GM19351 (cell line): ENCODE results near the gene LRRFIP1.

Experiments
- ATAC-seq: cut with Tn5 transposase; IDR thresholded peaks from one replicate; pipeline ENCODE4 v1.9.1; 2021; ENCODE audit warnings: mild to moderate bottlenecking, moderate library complexity; ENCODE audit not compliant: unreplicated experiment

The LRRFIP1 gene

GRCh38 chr2:237616734-237617586 lies 10.4 kb upstream of the LRRFIP1 start:
- no peak for ATAC-seq

DNA sequence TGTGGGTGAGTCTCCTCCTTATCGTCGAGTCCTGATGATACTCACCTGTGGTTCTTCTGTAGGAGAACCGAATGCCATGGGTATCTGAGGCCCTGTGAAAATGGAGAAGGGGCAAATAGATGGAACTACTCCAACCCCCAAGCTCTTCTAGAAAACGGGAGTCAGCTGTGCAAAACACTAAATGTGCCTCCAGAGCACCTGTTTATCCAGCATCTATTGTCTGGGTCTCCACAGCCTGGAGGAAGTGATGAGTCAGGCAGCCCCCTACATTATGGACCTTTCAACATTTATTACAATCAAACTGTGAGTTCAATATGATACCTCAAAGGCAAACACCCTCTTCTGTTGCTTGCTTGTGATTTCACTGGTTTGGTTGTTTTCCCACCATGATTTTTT lies 9.8 kb upstream of the LRRFIP1 start:
- no peak for ATAC-seq

DNA sequence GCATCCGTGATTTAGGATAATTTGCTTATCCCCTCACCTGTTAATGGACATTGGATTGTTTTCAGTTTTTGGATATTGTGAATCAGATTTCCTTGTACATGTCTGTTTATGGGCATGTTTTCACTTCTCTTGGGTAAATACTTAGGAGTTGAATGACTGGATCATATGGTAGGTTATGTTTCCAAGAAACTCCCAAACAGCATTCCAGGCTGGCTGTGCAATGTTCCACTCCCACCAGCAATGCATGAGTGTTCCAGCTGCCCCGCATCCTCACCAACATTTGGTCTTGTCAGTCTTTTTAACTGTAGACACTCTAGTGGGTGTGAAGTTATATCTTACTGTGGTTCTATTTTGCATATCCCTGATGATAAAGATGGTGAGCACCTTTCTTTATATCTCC lies 8.9 kb upstream of the LRRFIP1 start:
- ATAC-seq = no peak

DNA sequence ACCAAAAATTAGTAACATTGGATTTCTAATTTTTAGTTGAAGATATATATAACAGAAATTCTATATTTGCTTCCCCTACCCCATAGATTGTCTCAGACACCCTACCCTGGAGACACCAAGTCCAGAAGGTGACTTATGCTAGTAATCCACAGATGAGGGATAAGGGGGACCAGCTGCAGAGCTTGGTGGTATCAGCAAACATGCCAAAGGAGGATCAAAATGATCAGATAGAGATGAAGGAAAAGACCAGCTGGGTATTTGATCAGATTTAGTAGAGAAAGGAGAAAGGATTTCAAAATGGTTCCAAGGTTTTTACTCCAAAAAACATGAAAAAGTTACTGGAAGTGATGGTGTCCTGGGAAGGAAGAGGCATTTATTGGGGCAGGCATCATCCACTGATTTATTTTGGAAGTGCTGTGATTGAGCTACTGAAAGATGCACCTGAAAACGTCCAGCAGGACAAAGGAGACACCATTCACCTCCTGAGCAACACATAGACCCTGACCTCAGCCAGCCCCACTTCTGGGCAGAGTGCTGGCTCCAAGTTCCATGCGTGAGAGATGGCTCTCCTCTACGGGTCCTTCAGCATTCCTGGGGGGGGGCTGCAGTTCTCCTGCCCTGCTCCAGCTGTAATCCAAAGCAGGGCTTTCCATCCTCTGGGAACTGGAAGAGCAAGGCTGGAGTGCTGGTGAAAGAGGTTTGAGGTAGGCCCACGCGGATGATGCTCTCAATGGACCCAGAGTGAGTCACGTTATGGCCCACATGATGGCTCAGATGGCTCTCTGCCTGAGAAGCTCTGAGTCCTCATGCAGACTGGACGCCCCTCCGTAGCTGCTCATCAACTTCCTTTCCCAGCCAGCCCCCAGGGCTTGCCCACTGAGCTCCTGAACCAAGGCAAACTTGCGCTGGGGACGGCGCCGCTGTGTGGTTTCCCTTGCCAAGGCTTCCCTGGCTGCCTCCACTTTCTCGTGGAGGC lies 3.7 kb upstream of the LRRFIP1 start:
- no peak for ATAC-seq

DNA sequence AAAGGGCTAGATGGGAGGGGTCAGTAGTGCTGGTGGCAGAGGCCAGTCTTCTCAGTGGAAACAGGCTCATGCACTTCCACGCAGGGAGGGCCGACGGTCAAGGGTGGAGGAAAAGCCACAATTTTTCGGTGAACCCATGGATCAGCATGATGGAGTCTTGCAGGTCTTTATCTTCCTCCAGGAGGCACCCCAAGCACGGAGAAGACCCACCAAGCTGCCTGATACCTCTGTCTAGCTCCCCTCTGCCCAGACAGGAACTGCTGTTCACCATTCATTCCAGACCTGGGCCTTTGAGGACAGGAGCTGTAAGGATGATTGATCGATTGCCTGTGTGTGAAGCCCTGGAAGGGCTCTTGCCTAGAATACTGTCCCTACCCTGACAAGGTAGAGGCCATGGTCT lies 2.8 kb upstream of the LRRFIP1 start:
- no peak for ATAC-seq

GRCh38 chr2:237625216-237625705 lies 2.1 kb upstream of the LRRFIP1 start:
- ATAC-seq = no peak

DNA sequence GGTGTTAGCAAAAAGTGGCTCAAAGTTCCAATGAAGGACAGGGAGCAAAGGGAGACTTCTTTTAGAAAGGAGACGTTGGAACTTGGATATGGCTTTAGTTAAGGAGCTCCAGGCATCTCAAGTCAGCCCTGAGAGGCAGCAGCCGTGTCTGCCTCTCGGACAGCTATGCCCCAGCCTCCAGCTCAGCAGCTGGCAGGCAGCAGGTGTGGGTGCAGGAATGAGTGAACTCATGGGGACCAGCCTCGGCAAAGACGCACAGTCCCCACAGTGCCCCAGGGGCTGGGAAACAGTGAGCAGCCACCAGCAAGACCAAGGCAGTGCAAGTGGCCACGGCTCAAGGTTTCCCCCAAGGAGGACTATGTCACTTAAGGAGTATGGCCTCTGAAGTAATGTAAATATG lies 1.6 kb upstream of the LRRFIP1 start:
- ATAC-seq = no peak

DNA sequence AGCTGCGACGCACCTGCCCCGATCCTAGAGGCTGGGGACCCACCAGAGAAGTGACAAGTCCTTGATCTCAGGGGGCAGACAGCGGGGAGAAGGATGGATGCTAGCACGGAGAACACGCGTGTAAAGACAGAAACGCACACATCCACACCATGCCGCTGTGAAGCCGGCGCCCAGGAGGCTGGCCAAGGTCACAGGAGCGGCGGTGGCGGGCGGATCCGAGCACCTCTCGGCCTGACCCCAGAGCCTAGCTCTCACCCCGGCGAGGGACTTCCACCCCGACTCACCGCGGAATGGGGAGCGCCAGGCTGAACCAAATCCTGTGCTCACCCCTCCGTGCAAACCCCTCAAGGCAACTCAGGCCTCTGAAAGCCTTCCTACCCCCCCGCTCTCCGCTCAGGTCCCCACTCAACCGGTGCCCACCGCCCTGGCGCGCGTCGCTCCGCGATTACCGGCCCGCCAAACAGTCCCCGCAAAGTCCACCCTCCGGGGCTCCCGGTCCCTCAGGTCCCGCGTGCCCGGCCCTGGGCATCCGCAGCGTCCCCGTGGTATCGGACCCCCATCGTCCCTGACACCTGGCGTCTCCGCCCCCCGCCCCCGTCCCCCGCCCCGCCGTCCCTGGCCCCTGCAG lies 460 bp upstream of the LRRFIP1 start:
- ATAC-seq = no peak

DNA sequence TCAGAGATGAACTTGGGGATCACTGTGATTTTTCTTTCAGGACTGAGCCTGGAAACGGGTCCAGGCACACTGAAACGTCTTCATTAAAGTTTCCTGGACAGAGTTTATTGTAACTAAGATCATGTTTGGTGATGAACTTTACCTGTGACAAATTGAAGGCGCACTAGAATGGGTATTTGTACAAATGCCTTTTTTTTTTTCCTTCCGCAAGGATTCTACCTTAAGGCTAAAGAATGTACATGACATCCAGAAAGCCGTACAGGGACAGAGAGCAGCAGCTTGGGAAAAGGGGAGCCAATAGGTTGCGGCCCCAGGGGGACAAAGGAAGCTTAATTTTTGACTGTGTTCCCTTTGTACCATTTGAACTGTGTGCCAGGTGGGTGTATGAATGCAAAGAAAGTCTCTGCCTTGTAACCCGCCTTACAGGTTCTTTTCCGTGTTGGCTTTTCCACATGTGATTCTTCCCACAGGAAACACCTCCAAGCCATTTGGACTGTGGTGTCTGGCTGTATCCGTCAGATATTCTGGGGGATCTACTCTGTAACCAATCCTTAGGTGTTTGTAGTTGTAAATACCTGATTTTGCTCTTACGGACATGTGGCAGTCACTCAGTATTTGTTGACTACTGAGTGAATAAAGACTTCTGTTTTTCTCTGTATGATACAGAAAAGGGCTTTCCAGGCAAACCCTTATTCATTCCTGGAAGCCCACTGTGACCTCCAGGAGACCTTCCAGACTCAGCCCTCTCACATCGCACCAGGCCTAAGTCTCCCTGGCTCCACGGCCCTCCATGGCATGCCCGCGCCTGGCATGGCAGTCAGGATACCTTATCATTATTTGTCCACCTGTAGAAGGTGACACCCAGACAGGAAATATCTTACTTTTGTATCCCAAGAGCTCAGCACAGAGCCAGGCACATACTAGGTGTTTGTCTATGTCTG lies 1.1 kb downstream of the LRRFIP1 start:
- ATAC-seq = no peak

GRCh38 chr2:237629188-237629534 lies 1.8 kb downstream of the LRRFIP1 start:
- no peak for ATAC-seq

DNA sequence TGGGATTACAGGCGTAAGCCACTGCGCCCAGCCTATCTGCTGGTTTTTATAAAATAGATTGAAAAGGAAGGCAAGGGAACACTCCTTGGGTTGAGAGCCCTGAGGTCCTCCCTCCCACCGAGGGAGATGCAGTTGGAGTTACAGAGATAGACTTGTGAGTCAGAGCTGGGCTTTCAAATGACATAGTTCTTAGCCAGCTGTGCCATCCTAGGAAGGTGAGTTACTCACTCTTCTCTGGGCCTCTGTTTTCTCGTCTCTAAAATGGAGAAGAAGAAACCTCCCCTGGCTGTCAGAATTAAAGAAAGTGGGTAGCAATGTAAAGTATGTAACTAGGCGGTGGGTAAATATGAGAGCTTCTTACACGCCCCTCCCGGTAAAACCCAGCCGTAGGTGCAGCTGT lies 2.4 kb downstream of the LRRFIP1 start:
- ATAC-seq = no peak

- no peak for ATAC-seq
These were observed 3.0 kb downstream of the LRRFIP1 start for GRCh38 chr2:237630216-237631000.

DNA sequence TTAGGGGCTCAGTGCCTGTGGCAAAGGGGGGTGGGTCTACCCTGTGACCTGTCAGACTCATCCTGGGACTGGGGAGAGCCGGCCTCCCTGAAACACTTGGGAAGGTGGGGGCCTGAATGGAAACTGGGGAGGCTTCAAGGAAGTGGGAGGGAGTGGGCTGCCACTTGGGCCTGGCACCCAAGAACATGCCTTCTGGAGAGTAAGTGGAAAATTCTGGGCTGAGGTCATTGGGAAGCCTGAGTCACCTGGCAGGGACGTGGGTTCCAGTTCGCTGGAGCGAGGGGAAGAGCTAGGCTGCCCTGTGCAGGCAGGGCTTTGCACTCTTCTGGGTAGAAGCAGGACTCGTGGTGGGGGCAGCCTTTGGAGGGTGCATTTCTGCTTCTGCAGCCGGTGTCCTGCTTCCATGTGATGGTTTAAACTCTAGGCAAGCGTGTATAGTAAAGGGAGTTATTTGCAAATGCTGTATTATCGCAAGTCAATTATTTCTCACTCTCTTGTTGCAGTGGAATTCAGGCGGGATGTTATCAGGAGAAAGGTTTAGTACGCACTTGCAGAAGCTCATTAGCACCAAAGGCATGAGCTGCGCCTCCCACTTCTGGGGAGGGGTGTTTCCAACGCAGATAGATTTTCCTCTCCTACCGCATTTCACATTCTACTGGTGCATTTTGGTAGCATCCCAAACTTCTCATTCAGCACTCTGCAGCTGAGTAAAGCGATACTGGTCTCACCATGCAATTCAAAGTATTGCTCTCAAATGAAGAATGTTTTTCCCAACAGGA lies 3.8 kb downstream of the LRRFIP1 start:
- no peak for ATAC-seq

DNA sequence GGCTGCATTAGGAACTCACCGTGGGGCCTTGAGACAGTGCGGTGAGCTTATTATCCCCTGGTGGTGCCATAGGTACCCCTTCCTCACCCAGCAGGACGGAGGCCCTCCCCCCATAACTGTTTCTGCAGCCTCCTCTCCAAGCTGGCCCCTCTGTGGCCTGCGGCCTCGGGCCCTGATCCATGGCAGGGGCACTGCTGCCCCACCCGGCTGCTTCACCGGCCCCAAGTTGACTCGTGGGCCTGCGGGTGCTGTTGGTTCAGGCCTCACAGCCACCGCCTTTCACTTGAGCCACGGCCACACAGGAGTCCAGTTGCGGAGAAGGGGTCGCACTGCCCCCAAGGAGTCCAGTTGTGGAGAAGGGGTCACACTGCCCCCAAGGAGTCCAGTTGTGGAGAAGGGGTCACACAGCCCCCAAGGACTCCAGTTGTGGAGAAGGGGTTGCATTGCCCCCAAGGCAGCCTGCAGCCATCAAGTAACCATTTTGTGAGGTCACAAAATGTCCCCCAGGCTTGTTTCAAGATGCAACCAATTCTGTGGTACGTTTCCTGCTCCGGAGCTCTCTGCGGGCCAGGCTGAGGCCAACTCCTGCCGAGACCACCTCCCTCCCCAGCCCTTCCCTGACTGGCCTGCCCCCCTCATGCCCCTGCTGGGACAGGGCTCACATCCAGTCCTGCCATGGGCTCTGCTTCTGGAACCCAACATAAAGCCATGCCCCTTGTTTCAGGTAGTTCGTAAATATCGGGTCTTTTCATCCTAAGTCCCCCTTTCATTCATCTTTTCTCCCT lies 4.6 kb downstream of the LRRFIP1 start:
- no peak for ATAC-seq

DNA sequence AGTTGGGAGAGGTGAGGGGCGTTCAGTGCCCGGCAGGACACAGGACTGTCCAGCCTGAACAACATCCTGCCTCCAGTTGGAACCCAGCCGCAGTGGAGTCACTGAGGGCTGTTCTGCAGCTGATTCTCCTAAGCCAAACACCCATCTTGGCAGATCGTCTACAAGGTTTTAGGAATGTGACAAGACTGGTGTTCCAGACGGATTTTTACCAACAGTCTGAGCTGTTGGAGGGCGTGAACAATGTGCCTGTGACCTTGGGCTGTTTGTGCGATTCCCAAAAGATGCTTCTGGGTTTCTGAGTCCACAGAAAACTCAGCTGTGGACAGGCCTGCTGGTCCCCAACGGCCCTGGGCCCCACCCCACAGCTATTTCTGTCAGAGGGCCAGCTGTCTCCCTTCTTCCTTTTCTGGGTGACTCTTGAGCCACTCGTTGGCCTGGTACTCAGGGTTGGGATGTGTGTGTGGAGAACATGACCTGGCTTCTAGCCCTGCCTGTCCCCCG lies 5.7 kb downstream of the LRRFIP1 start:
- ATAC-seq = no peak

- ATAC-seq = no peak
These were observed 9.2 kb downstream of the LRRFIP1 start for GRCh38 chr2:237636578-237636977.

- no peak for ATAC-seq
These were observed 10.2 kb downstream of the LRRFIP1 start for GRCh38 chr2:237637429-237638135.
